Suppressor macrophage (primary cell): ENCODE results near the gene MMEL1.
A peak's percentile ranks its signal among the peaks of the same experiment; 100 is the strongest.
"Not testable (repeated sequence)": the region's sequence is repeated elsewhere in the genome, so short reads cannot be mapped to it uniquely, and the experiment has no call there.

ENCODE experiments used
- DNase-seq, 4 experiments: peaks; one replicate each; pipeline ENCODE4 v3.0.0-alpha.2; 2020 to 2022

The MMEL1 gene

GRCh38 chr1:2557482-2558400 is 75.1 kb downstream of the MMEL1 start:
- DNase-seq: no peak

GRCh38 chr1:2556678-2557481 is 75.9 kb downstream of the MMEL1 start:
- DNase-seq: peak; percentile 42 to 76 (median 56)

GRCh38 chr1:2556277-2556677 is 76.5 kb downstream of the MMEL1 start, which contains the start of gene TNFRSF14:
Gene TNFRSF14, plus strand, starts transcription at chr1:2556371. Its CDS starts 294 bp downstream, at chr1:2556665.
- peak in 1 of 4 experiments; percentile 78 for DNase-seq

- DNase-seq: peak; percentile 98 to 99 (median 98)
These were observed 77.1 kb downstream of the MMEL1 start for GRCh38 chr1:2555634-2556276.

GRCh38 chr1:2554621-2555387 is 78.0 kb downstream of the MMEL1 start:
- peak; percentile 51 to 79 (median 66) for DNase-seq

GRCh38 chr1:2553871-2554620 is 78.8 kb downstream of the MMEL1 start:
- DNase-seq: no peak

GRCh38 chr1:2553076-2553475 is 79.7 kb downstream of the MMEL1 start:
- not testable (repeated sequence) for DNase-seq

- DNase-seq: no peak
These were observed 80.6 kb downstream of the MMEL1 start for GRCh38 chr1:2552189-2552588.

GRCh38 chr1:2551544-2551943 is 81.3 kb downstream of the MMEL1 start:
- DNase-seq: not testable (repeated sequence)

- not testable (repeated sequence) for DNase-seq
These were observed 82.4 kb downstream of the MMEL1 start for GRCh38 chr1:2550309-2550861.

GRCh38 chr1:2549367-2550029 is 83.3 kb downstream of the MMEL1 start:
- DNase-seq: not testable (repeated sequence)

- DNase-seq: peak; percentile 78 to 91 (median 84)
These were observed 84.7 kb downstream of the MMEL1 start for GRCh38 chr1:2548068-2548589.

GRCh38 chr1:2547210-2548067 is 85.4 kb downstream of the MMEL1 start:
- DNase-seq: peak; percentile 41 to 75 (median 68)

GRCh38 chr1:2546515-2547209 is 86.2 kb downstream of the MMEL1 start:
- peak; percentile 92 to 97 (median 96) for DNase-seq

GRCh38 chr1:2545754-2546514 is 86.9 kb downstream of the MMEL1 start:
- DNase-seq: peak; percentile 84 to 96 (median 90)

- no peak for DNase-seq
These were observed 87.8 kb downstream of the MMEL1 start for GRCh38 chr1:2544875-2545640.
